H1 (cell line): ENCODE measurements around the gene DOCK11. TPM values are rescaled to one million over a fixed set of nuclear protein-coding genes. Genes with fewer than 3 reads are reported as not detected.

Experiments used
- BCL11A ChIP-seq, 2 experiments: IDR thresholded peaks; one replicate each; pipeline ENCODE4 v1.6.1; 2011; ENCODE audit warnings: low read depth in 2 of 2, low read length in 2 of 2, mild to moderate bottlenecking in 2 of 2
- EGR1 ChIP-seq: IDR thresholded peaks from 2 replicates; pipeline ENCODE4 v1.6.1; 2011; ENCODE audit warnings: low read depth, low read length, borderline replicate concordance
- GTF2F1 ChIP-seq: IDR thresholded peaks from 2 replicates; pipeline ENCODE4 v1.6.1; 2012; ENCODE audit warnings: low read depth, low read length, improper control_type of control experiment, borderline replicate concordance
- KDM1A ChIP-seq: fragments of 200-600, 300-600 bp; sonication (generic); IDR thresholded peaks from 2 replicates; pipeline ENCODE4 v1.7.1; 2016; ENCODE audit warnings: mild to moderate bottlenecking, low read length, borderline replicate concordance
- POLR2A ChIP-seq, 2 experiments: IDR thresholded peaks; 1 replicate in 1 of 2; 2 replicates in 1 of 2; pipeline ENCODE4 v1.6.1; 2011; ENCODE audit warnings: low read depth in 2 of 2, low read length in 2 of 2, mild to moderate bottlenecking in 2 of 2; ENCODE audit errors: control extremely low read depth in 1 of 2
- POLR2AphosphoS5 ChIP-seq: IDR thresholded peaks from 2 replicates; pipeline ENCODE4 v1.6.1; 2011; ENCODE audit warnings: low read depth, low read length
- POU5F1 ChIP-seq: IDR thresholded peaks from 2 replicates; pipeline ENCODE4 v1.6.1; 2011; ENCODE audit warnings: low read depth, mild to moderate bottlenecking, low read length, moderate library complexity
- RAD21 ChIP-seq, 2 experiments: IDR thresholded peaks in 1 of 2; conservative IDR thresholded peaks in 1 of 2; 2 replicates each; pipeline ENCODE4 v1.6.1; 2011; ENCODE audit warnings: low read depth in 2 of 2, low read length in 2 of 2, improper control_type of control experiment in 1 of 2, inconsistent platforms in 1 of 2, mild to moderate bottlenecking in 1 of 2, moderate library complexity in 1 of 2
- RBBP5 ChIP-seq: IDR thresholded peaks from 2 replicates; pipeline ENCODE4 v1.7.1; 2012; ENCODE audit warnings: low read depth, mild to moderate bottlenecking, inconsistent platforms, low read length, moderate library complexity, borderline replicate concordance
- TAF7 ChIP-seq: optimal IDR thresholded peaks from 2 replicates; pipeline ENCODE3; 2011; ENCODE audit warnings: low read depth, mild to moderate bottlenecking, inconsistent platforms, low read length, moderate library complexity, borderline replicate concordance
- ZNF274 ChIP-seq: IDR thresholded peaks from 2 replicates; pipeline ENCODE4 v1.7.0; 2012; ENCODE audit warnings: low read length, borderline replicate concordance; ENCODE audit errors: extremely low read depth
- polyA plus RNA-seq, 7 experiments: library from polyadenylated mRNA; depleted of rRNA in 3 of 7; stranded (reverse) in 5 of 7; unstranded in 2 of 7; fragments of >200 nt in 5 of 7; fragments of 200-250 nt in 2 of 7; gene quantifications; 1 replicate in 5 of 7; 2 replicates in 1 of 7; 4 replicates in 1 of 7; pipeline versions ENCODE4 v1.2.1 to v1.2.3, GENCODE V29; 2011 to 2013; ENCODE audit warnings: missing spikeins in 2 of 7, mixed read lengths in 2 of 7
- total RNA-seq: library from RNA; stranded (reverse); fragmentation: NEBNext Ultra II Directional; extraction: Animal tissue kit (Norgen Biotek cat#: 25700); gene quantifications from 2 replicates; pipeline ENCODE4 v1.2.1, GENCODE V29; 2021
- TF ChIP-seq, protein P1 (sequence below): IDR thresholded peaks from 2 replicates; pipeline ENCODE4 v1.6.1; 2012; ENCODE audit warnings: inconsistent platforms

DOCK11 gene
- total and polyA plus RNA-seq, 2 of the 8 experiments (the other 6 are each of a cell fraction or from before 2014, with no cell fraction given): 4.9 to 12.0 TPM

- TF ChIP-seq, protein P1, sequence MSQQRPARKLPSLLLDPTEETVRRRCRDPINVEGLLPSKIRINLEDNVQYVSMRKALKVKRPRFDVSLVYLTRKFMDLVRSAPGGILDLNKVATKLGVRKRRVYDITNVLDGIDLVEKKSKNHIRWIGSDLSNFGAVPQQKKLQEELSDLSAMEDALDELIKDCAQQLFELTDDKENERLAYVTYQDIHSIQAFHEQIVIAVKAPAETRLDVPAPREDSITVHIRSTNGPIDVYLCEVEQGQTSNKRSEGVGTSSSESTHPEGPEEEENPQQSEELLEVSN: no peak
- TF ChIP-seq RBBP5 (no peak), TAF7 (no peak), EGR1 (no peak), RAD21 (IDR thresholded peaks at IDR 0.05 in 1 of 2, conservative IDR thresholded peaks at IDR 0.05 in 1 of 2; ENCODE audit: low read depth in 2 of 2, low read length in 2 of 2) (peak in 1 of 2 experiments; percentile 24; a peak in 1 of 4 replicates), POLR2A (IDR thresholded peaks at IDR 0.05; ENCODE audit: control extremely low read depth in 1 of 2, low read depth in 2 of 2, low read length in 2 of 2) (0 out of 3 replicates have a peak, but pooled peaks of 1 of the 2 experiments have one; percentile 23), BCL11A (IDR thresholded peaks at IDR 0.05; ENCODE audit: low read depth in 2 of 2, low read length in 2 of 2) (no peak), POU5F1 (no peak), POLR2AphosphoS5 (no peak), KDM1A (no peak), ZNF274 (no peak), GTF2F1 (no peak)
These were observed 3.7 kb downstream of the DOCK11 start (continued) for GRCh38 chrX:118499295-118499694.
